ENCODE data around the gene CLIP2.
"Not testable (repeated sequence)": the region's sequence is repeated elsewhere in the genome, so short reads cannot be mapped to it uniquely, and the experiment has no call there.

The CLIP2 gene

DNA sequence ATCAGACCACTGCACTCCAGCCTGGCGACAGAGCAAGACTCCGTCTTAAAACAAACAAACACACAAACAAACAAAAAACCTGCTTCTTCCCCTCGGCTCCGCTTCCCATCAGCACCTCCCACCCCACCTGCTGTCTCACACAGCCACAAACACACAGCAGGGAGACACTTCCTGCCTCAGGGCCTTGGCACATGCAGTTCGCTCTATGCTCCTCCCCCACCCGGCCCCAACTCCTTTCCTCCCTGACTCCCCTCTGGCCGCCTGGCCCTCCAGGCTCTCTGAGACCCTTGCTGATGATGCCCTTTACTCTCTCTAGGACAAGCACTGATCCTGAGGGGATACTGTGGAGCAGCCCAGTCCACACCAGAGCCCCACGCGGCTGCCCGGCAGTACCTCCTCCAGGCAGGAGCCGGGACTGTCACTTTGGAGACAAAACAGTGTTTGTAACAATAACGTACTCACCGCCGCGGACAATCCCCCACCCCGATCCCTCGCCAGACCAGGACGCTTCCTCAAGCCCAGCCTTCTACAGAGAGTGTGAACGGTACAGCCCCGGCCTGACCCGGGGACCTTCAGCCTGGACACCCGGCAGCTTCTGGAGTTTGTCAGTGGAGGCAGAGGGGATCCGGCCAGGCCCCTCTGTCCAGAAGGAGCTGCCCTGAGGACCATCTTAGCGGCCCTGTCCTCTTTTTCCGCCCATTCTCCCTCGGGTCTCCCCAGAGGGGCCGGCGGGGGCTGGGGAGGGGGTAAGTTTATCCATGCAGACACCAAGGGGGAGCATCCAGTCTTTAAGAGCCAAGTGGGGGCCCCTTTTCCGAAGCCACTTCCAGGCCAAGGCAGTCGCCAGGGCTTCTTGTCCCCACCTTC lies 114.5 kb downstream of the CLIP2 start:
- DNase-seq (ENCODE audit: low read depth in 3 of 3): no peak

DNA sequence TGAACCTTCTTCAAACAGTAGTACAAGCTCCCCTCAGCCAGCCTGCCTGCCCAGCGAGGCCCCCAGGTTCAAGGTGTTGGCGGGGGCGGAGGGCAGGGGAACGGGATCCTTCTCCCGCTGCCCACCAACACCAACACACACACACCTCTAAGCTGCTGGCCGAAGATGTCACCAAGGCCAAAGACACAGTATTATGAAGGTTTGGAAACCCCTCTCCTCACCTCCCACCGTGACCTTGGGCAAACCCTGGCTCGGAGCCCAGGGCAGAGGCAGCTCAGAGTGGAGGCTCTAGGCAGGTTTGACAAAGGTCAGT lies 115.1 kb downstream of the CLIP2 start:
- DNase-seq (ENCODE audit: low read depth in 3 of 3): no peak

GRCh38 chr7:74404741-74405140 lies 115.5 kb downstream of the CLIP2 start:
- DNase-seq (ENCODE audit: low read depth in 3 of 3): no peak

DNA sequence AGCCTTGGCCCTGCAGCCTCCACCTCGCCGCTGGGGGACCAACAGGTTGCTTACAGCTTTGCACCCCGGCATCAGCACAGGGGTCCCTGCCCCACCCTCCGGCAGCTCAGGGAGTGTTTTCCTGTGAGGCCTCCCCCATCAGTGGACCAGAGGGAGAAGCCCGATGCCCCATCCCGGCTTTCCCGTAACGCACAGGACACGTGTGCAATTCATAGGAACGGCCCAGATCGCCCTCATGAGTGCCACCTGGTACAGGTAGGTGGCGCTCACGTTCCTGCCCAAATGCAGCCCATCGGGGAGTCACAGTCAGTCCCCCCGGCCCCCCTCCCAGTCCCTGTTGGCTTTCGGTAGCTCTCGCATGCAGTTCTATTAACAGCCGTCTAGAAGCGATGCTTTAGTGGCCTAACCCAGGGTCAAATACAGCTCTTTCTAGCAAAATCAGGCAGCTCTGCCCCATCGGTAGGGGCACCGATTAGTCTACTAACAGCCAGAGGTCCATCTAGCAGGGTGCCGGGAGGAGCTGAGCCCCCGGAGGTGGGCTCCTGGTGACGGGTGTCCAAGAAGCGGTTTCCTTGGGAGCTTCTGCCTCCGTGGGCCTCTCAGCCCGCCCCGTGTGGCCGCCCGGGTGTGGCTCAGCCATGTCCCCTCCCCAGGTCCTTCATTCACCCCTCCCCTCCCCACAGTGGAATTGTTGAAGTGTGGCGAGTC lies 116.1 kb downstream of the CLIP2 start:
- DNase-seq (ENCODE audit: low read depth in 3 of 3): no peak

DNA sequence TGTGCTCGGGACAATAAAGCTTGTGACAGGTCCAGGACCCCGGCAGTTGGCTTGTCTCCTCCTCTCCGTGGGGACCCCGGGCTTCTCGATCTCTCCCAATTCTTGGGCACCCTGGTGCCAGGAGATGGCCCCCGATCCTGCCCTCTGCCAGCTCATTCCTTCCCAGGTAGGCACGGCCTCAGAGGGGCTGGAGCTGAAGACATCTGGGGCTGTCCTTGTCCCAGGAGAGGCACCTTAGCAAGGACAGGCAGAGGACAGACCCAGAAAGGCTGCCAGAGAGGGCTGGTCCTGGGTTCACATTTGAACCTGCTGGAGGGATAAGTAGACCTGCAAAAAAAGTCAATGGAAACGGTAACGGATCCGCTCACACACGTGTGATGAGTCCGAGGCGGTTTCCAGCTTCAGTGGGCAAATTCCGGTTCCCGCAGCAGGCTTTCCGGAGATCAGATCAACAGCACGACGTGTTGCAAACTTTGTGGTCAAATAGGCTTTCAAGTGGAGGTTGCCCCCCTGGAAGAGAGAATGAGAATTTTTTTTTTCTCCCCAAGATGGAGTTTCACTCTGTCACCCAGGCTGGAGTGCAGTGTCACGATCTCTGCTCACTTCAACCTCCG lies 116.8 kb downstream of the CLIP2 start:
- DNase-seq (ENCODE audit: low read depth in 3 of 3): no peak

DNA sequence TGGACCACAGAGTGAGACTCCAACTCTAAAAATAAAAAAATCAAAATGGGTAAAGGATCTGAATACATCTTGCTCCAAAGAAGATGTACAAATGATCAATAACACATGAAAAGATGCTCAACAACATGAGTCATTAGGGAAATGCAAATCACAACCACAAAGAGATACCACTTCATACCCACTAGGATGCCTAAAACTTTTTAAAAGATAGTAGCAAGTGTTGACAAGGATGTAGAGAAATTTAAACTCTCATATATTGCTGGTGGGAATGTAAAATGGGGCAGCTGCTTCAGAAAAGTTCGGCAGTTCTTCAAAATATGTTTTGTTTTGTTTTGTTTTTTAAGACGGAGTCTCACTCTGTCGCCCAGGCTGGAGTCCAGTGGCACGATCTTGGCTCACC lies 118.8 kb downstream of the CLIP2 start:
- no peak for DNase-seq (ENCODE audit: low read depth in 3 of 3)

- no peak for DNase-seq (ENCODE audit: low read depth in 3 of 3)
These were observed 120.4 kb downstream of the CLIP2 start for GRCh38 chr7:74409571-74409970.

DNA sequence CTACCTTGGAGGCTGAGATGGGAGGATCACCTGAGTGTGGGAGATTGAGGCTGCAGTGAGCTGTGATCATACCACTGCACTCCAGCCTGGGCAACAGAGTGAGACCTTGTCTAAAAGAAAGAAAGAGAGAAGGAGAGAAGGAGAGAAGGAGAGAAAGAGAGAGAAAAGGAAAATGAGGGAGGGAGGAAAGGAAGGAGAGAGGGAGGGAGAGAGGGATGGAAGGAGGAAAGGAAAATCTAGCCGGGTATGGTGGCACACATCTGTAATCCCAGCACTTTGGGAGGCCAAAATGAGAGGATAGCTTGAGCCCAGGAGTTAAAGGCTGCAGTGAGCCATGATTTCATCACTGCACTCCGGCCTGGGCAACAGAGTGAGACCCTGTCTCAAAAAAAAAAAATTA lies 121.6 kb downstream of the CLIP2 start:
- no peak for DNase-seq (ENCODE audit: low read depth in 3 of 3)

GRCh38 chr7:74411571-74411970 lies 122.4 kb downstream of the CLIP2 start:
- not testable (repeated sequence) for DNase-seq (ENCODE audit: low read depth in 3 of 3)

GRCh38 chr7:74412056-74412455 lies 122.8 kb downstream of the CLIP2 start:
- DNase-seq (ENCODE audit: low read depth in 3 of 3): no peak

DNA sequence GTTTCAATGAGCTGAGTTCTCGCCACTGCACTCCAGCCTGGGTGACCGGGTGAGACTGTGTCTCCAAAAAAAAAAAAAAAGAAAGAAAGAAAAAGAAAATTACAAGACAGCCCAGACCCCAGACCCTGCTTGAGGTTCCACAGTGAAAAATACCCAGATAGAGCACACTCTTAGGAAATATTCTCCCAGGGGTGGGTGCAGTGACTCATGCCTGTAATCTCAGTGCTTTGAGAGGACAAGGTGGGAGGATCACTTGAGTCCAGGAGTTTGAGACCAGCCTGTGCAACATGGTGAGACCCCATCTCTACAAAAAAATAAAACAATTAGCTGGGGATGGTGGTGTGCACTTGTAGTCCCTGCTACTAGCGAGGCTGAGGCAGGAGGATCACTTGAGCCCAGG lies 123.4 kb downstream of the CLIP2 start:
- DNase-seq (ENCODE audit: low read depth in 3 of 3): no peak

DNA sequence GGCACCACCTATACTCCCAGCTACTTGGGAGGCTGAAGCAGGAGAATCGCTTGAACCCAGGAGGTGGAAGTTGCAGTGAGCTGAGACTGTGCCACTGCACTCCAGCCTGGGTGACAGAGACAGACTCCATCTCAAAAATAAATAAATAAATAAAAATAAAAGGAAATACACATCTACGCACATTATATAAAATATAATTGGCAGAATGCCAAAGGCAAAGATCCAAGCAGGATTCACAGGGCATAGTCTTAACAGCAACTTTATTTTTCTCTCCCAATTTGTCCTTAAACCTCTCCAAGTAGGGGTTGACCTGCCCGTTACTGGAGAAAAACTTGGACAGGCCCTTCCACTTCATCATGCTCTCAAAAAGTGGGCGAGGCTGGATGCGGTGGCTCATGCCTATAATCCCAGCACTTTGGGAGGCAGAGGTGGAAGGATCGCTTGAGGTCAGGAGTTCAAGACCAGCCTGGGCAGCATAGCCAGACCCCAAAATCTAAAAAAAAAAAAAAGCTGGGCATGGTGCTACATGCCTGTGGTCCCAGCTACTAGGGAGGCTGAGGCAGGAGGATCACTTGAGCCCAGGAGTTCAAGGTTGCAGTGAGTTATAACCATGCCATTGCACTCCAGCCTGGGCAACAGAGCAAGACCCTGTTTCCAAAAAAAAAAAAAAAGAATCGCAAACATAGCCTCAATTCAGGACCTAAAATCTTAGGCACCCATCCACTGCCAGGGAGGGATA lies 125.6 kb downstream of the CLIP2 start:
- DNase-seq (ENCODE audit: low read depth in 3 of 3): not testable (repeated sequence)

DNA sequence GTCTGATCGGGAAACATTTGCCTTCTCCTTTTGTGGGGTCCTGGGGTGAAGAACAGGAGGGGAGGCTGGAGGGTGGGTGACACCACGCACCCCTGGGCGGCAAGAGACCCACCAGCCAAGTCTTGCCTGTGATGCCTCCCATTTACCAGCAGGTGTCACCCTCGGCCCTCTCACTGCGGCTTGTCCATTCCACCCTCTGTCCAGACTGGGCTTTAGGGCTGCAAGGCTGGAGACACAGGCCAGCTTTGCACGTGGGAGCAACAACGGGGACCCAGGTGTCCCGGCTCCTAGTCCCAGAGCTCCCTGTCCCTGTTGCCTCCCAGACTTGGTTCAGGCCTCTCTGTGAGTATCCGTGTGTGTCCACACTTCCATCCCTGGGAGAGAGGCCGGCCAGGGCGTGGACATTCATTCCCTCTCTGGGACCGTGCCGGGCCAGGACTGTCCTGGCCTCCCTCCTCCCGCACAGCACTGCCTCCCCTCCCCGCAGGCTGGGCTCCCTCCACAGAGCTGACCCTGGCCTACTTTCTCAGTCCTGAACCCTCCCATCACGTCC lies 128.3 kb downstream of the CLIP2 start:
- peak; percentile 6 to 43 (median 8) for DNase-seq (ENCODE audit: low read depth in 3 of 3)

- DNase-seq (ENCODE audit: low read depth in 3 of 3): no peak
These were observed 128.9 kb downstream of the CLIP2 start for GRCh38 chr7:74418076-74418475.

DNA sequence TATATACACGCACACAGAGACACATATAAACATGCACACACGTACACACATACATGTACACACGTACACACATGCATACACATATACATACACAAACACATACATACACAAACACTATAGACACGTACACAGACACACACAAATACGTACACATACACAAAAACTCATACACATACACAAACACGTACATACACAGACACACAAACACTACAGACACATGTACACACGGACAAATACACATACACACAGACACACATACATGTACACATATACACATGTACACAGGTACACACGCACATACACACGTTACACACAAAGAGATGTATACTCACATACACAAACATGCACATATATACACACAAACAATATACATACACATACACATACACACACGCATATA lies 129.3 kb downstream of the CLIP2 start:
- DNase-seq (ENCODE audit: low read depth in 3 of 3): no peak

- not testable (repeated sequence) for DNase-seq (ENCODE audit: low read depth in 3 of 3)
These were observed 130.0 kb downstream of the CLIP2 start for GRCh38 chr7:74419232-74419631.

- no peak for DNase-seq (ENCODE audit: low read depth in 3 of 3)
These were observed 130.8 kb downstream of the CLIP2 start for GRCh38 chr7:74420006-74420405.

- DNase-seq (ENCODE audit: low read depth in 3 of 3): no peak
These were observed 135.2 kb downstream of the CLIP2 start for GRCh38 chr7:74424291-74424880.

DNA sequence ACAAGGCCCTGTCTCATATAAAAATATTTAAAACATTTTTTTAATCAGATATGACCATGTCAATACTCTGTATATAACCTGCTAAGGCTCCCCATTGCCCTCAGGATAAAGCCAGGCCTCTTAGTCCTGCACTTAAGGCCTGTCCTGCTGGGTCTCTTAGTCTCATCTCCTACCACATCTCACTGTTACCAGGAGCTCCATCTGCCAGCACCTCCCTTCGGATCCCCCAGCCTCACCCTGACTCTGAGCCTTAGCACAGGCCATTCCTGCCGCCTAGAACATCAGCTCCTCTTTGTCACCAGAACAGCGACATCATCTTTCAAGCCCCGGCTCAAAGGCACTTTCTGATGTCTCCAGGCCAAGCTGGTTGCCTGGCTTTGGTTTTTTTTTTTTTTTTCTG lies 138.8 kb downstream of the CLIP2 start:
- DNase-seq (ENCODE audit: low read depth in 3 of 3): no peak

DNA sequence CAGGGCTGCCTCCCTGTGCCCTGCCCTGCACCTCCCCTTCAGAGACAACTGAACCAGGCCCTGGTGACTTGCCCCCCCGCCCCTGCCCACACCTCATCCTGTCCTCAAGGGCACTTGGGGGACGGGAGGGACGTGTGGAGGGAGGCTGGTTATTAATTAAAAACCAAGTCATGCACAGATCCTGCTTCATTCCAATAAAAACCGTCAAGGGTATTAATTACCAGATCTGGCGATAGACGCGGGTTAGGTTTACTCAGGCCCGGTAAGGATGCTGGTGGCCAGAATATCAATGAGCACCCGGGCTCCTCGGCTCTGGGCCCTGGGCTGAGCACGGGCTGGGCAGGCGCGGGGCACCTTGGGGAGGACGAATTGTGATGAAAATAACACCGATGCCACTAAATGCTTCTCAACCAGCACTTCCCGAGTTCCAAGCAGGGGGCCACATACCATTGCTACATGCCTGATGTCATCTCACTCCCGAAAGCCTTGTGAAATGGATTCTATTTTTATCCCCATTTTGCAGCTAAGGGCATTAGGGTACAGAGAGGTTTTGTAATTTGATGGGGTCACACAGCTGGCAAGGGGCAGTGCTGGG lies 140.0 kb downstream of the CLIP2 start:
- no peak for DNase-seq (ENCODE audit: low read depth in 3 of 3)

DNA sequence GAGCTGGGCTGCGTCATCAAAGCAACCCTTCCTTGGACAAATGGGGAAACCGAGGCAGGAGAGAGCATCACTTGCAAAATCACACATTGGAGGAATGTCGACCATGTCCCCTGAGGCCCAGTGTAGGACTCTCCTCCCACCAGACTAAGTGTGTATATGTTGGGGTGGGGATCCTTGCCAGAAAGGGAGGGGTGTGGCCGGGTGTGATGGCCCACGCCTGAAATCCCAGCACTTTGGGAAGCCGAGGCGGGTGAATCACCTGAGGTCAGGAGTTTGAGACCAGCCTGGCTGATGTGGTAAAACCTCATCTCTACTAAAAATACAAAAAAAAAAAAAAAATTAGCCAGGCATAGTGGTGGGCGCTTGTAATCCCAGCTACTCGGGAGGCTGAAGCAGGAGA lies 141.2 kb downstream of the CLIP2 start:
- DNase-seq (ENCODE audit: low read depth in 3 of 3): not testable (repeated sequence)

Measured in stimulated activated CD4-positive, alpha-beta T cell treated with anti-CD3 and anti-CD28 coated beads, TNF-alpha, amount 100 ng/mL, for 48 hours (primary cell).